GM12865 (cell line): ENCODE measurements around the gene NXPH2.
"Not testable (repeated sequence)": the region's sequence is repeated elsewhere in the genome, so short reads cannot be mapped to it uniquely, and the experiment has no call there.

Experiments used
- DNase-seq: peaks from one replicate; pipeline ENCODE4 v3.0.0; 2010; ENCODE audit warnings: low read depth
- H3K4me3 ChIP-seq: 2 replicates; pipeline ENCODE4 v1.5.1; 2011; ENCODE audit warnings: mild to moderate bottlenecking, low read depth, low read length, control low read depth
- CTCF ChIP-seq: IDR thresholded peaks from 2 replicates; pipeline ENCODE4 v1.5.1; 2011; ENCODE audit warnings: low read length, control low read depth, low read depth, inconsistent platforms; ENCODE audit not compliant: insufficient read depth; ENCODE audit errors: missing control alignments

Gene NXPH2

GRCh38 chr2:138649571-138649970 lies 130.6 kb downstream of the NXPH2 start:
- no peak for TF ChIP-seq CTCF
- no peak for DNase-seq
- no peak overlapping the region for H3K4me3 ChIP-seq

- DNase-seq, result no peak
- no peak for TF ChIP-seq CTCF
- H3K4me3 ChIP-seq, result no peak overlapping the region
Measured at GRCh38 chr2:138648606-138649005, 131.6 kb downstream of the NXPH2 start.

GRCh38 chr2:138644776-138645175 lies 135.4 kb downstream of the NXPH2 start:
- not testable (repeated sequence) for DNase-seq

GRCh38 chr2:138640921-138641676 lies 139.1 kb downstream of the NXPH2 start:
- no peak for TF ChIP-seq CTCF
- DNase-seq, result peak; percentile 33
- H3K4me3 ChIP-seq, result no peak overlapping the region

More at GRCh38 chr2:138644776-138645175, 135.4 kb downstream of the NXPH2 start:
- not testable (repeated sequence) for H3K4me3 ChIP-seq

GRCh38 chr2:138637686-138638085 lies 142.5 kb downstream of the NXPH2 start:
- no peak overlapping the region for H3K4me3 ChIP-seq
- TF ChIP-seq CTCF, result no peak
- DNase-seq, result no peak

GRCh38 chr2:138637061-138637460 lies 143.1 kb downstream of the NXPH2 start:
- no peak for TF ChIP-seq CTCF
- no peak for DNase-seq
- no peak overlapping the region for H3K4me3 ChIP-seq

GRCh38 chr2:138633049-138633448 lies 147.1 kb downstream of the NXPH2 start:
- no peak for TF ChIP-seq CTCF
- DNase-seq, result no peak
- H3K4me3 ChIP-seq, result no peak overlapping the region
